Activated naive CD4-positive, alpha-beta T cell treated with anti-CD3 and anti-CD28 coated beads, Interleukin-2, amount 50 U/mL, for 24 hours (primary cell): ENCODE data around the gene KEAP1.
"Not testable (repeated sequence)": the region's sequence is repeated elsewhere in the genome, so short reads cannot be mapped to it uniquely, and the experiment has no call there.

Source experiments
- H3K27ac Mint-ChIP-seq: one replicate; pipeline ENCODE4 v1.8.0; 2021; ENCODE audit warnings: mild to moderate bottlenecking, mixed read lengths
- H3K27me3 Mint-ChIP-seq: one replicate; pipeline ENCODE4 v1.8.0; 2021; ENCODE audit warnings: mixed read lengths
- H3K36me3 Mint-ChIP-seq: one replicate; pipeline ENCODE4 v1.8.0; 2021; ENCODE audit warnings: mixed read lengths
- H3K4me1 Mint-ChIP-seq: one replicate; pipeline ENCODE4 v1.8.0; 2021; ENCODE audit warnings: mixed read lengths
- H3K4me3 Mint-ChIP-seq: one replicate; pipeline ENCODE4 v1.8.0; 2021; ENCODE audit warnings: mild to moderate bottlenecking, mixed read lengths
- H3K9me3 Mint-ChIP-seq: one replicate; pipeline ENCODE4 v1.8.0; 2021; ENCODE audit warnings: mixed read lengths

KEAP1 gene

GRCh38 chr19:10478476-10478875 lies 24.7 kb downstream of the KEAP1 start:
- Mint-ChIP-seq H3K27me3 (no peaks in the 10 kb centered on the region), H3K36me3 (no peaks in the 10 kb centered on the region), H3K4me1 (peaks cover 18% of the 10 kb centered on the region), H3K27ac (no peak overlapping the region), H3K9me3 (no peaks in the 10 kb centered on the region), H3K4me3 (peak overlapping the region; percentile 4)

GRCh38 chr19:10474962-10475451 lies 28.1 kb downstream of the KEAP1 start:
- Mint-ChIP-seq H3K27ac (no peak overlapping the region), H3K4me1 (peaks cover 18% of the 10 kb centered on the region), H3K36me3 (no peaks in the 10 kb centered on the region), H3K27me3 (no peaks in the 10 kb centered on the region), H3K4me3 (no peak overlapping the region), H3K9me3 (no peaks in the 10 kb centered on the region)

DNA sequence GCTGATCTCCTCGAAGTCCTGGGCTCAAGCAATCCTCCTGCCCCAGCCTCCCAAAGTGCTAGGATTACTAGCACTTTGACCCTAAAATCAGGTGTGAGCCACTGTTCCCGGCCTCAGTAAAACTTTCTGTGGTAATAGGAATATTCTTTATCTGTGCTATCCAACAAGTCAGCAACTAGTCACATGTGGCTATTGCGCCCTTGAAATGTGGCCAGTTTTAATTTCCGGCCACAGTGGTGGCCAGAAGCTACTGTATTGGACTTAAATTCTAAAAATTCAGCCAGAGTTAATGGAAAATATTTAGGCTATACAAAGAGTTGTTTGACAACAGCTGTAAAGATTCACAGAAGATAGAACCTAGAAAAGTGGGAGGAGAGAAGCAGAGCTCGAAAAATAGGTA lies 30.0 kb downstream of the KEAP1 start:
- no peak overlapping the region for H3K27ac Mint-ChIP-seq
- peaks cover 3% of the 10 kb centered on the region for H3K4me1 Mint-ChIP-seq
- H3K27me3 Mint-ChIP-seq = no peaks in the 10 kb centered on the region
- no peaks in the 10 kb centered on the region for H3K9me3 Mint-ChIP-seq
- H3K4me3 Mint-ChIP-seq = no peak overlapping the region
- no peaks in the 10 kb centered on the region for H3K36me3 Mint-ChIP-seq

- Mint-ChIP-seq H3K9me3 (no peaks in the 10 kb centered on the region), H3K36me3 (no peaks in the 10 kb centered on the region), H3K4me3 (no peak overlapping the region), H3K4me1 (no peaks in the 10 kb centered on the region), H3K27me3 (no peaks in the 10 kb centered on the region), H3K27ac (no peak overlapping the region)
Observed at GRCh38 chr19:10471909-10472308, 31.2 kb downstream of the KEAP1 start.

GRCh38 chr19:10468133-10468532 lies 35.0 kb downstream of the KEAP1 start:
- Mint-ChIP-seq H3K27ac (no peak overlapping the region), H3K36me3 (no peaks in the 10 kb centered on the region), H3K9me3 (no peaks in the 10 kb centered on the region), H3K27me3 (no peaks in the 10 kb centered on the region), H3K4me1 (no peaks in the 10 kb centered on the region), H3K4me3 (no peak overlapping the region)

DNA sequence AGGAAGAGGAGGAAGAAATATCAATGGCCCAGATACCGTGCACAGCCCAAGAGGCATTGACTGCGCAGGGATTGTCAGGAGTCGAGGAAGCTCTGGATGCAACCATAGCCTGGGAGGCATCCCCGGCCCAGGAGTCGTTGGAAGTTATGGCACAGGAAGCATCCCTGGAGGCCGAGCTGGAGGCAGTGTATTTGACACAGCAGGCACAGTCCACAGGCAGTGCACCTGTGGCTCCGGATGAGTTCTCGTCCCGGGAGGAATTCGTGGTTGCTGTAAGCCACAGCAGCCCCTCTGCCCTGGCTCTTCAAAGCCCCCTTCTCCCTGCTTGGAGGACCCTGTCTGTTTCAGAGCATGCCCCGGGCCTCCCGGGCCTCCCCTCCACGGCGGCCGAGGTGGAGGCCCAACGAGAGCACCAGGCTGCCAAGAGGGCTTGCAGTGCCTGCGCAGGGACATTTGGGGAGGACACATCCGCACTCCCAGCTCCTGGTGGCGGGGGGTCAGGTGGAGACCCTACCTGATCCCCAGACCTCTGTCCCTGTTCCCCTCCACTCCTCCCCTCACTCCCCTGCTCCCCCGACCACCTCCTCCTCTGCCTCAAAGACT lies 36.0 kb downstream of the KEAP1 start:
- no peaks in the 10 kb centered on the region for H3K4me1 Mint-ChIP-seq
- H3K9me3 Mint-ChIP-seq = no peaks in the 10 kb centered on the region
- no peaks in the 10 kb centered on the region for H3K36me3 Mint-ChIP-seq
- H3K27ac Mint-ChIP-seq = peak overlapping the region; percentile 27
- no peaks in the 10 kb centered on the region for H3K27me3 Mint-ChIP-seq
- H3K4me3 Mint-ChIP-seq = no peak overlapping the region

DNA sequence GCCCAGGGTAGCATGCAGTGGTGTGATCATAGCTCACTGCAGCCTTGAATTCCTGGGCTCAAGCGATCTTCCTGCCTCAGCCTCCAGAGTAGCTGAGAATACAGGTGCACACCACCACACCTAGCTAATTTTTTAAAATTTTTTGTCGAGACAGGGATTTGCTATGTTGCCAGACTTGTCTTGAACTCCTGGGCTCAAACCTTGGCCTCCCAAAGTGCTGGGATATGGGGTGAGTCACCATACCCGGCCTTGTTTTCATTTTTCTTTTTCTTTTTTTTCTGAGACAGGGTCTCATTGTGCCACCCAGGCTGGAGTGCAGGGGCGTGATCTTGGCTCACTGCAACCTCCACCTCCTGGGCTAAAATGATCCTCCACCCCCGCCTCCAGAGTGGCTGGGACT lies 38.7 kb downstream of the KEAP1 start:
- Mint-ChIP-seq H3K27me3 (no peaks in the 10 kb centered on the region), H3K27ac (no peak overlapping the region), H3K9me3 (no peaks in the 10 kb centered on the region), H3K4me1 (peaks cover 4% of the 10 kb centered on the region), H3K4me3 (no peak overlapping the region), H3K36me3 (no peaks in the 10 kb centered on the region)

- Mint-ChIP-seq H3K9me3 (no peaks in the 10 kb centered on the region), H3K4me3 (peak overlapping the region; percentile 3), H3K4me1 (peaks cover 4% of the 10 kb centered on the region), H3K27ac (no peak overlapping the region), H3K36me3 (no peaks in the 10 kb centered on the region), H3K27me3 (no peaks in the 10 kb centered on the region)
Observed at GRCh38 chr19:10462557-10462956, 40.6 kb downstream of the KEAP1 start.

DNA sequence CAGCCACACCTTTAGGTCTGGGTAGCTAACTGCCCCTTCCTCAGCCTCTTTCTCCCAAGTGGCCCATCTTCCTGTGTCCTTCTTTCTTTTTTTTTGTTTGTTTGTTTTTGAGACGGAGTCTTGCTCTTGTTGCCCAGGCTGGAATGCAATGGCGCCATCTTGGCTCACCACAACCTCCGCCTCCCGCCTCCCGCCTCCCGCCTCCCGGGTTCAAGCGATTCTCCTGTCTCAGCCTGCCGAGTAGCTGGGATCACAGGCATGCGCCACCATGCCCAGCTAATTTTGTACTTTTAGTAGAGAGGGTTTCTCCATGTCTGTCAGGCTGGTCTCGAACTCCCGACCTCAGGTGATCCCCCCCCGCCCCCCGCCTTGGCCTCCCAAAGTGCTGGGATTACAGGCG lies 41.1 kb downstream of the KEAP1 start:
- H3K9me3 Mint-ChIP-seq, H3K36me3 Mint-ChIP-seq, H3K27ac Mint-ChIP-seq, H3K27me3 Mint-ChIP-seq, H3K4me1 Mint-ChIP-seq: not testable (repeated sequence)
- peak overlapping the region; percentile 55 for H3K4me3 Mint-ChIP-seq

- Mint-ChIP-seq H3K27me3 (no peaks in the 10 kb centered on the region), H3K4me1 (peaks cover 4% of the 10 kb centered on the region), H3K36me3 (no peaks in the 10 kb centered on the region), H3K27ac (no peak overlapping the region), H3K9me3 (no peaks in the 10 kb centered on the region), H3K4me3 (peak overlapping the region; percentile 55)
Observed at GRCh38 chr19:10461047-10461949, 41.9 kb downstream of the KEAP1 start.

- Mint-ChIP-seq H3K27me3 (no peaks in the 10 kb centered on the region), H3K4me3 (peak overlapping the region; percentile 49), H3K4me1 (peaks cover 4% of the 10 kb centered on the region), H3K27ac (no peak overlapping the region), H3K9me3 (no peaks in the 10 kb centered on the region), H3K36me3 (no peaks in the 10 kb centered on the region)
Observed at GRCh38 chr19:10460714-10461046, 42.5 kb downstream of the KEAP1 start.

GRCh38 chr19:10458733-10459132 lies 44.4 kb downstream of the KEAP1 start:
- H3K27ac Mint-ChIP-seq, H3K4me1 Mint-ChIP-seq, H3K27me3 Mint-ChIP-seq, H3K4me3 Mint-ChIP-seq, H3K9me3 Mint-ChIP-seq, H3K36me3 Mint-ChIP-seq: not testable (repeated sequence)

DNA sequence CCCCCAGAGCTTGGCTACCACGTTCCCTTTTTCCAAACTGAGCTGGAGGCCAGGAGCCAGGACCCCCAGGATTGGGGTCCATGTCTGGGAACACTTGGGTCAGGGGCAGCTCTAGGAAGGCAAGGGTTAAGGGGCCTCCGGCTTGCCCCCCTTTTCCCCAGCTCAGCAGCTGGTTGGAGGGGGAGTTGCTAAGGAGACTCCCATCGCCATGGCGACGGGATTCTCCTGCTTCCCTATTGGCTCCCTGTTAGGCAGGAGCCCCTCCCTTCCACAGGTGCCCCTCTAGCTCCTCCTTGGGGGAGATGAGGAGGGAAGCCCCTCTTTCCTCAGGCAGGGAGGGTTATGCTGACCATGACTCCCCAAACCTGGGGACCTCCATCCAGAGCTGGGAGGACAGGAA lies 48.9 kb downstream of the KEAP1 start:
- Mint-ChIP-seq H3K4me1 (no peaks in the 10 kb centered on the region), H3K4me3 (no peak overlapping the region), H3K9me3 (no peaks in the 10 kb centered on the region), H3K27ac (no peak overlapping the region), H3K27me3 (peaks cover 2% of the 10 kb centered on the region), H3K36me3 (no peaks in the 10 kb centered on the region)

- Mint-ChIP-seq H3K36me3 (no peaks in the 10 kb centered on the region), H3K4me3 (no peak overlapping the region), H3K9me3 (no peaks in the 10 kb centered on the region), H3K4me1 (no peaks in the 10 kb centered on the region), H3K27me3 (peaks cover 2% of the 10 kb centered on the region), H3K27ac (no peak overlapping the region)
Observed at GRCh38 chr19:10453852-10454251, 49.3 kb downstream of the KEAP1 start.

DNA sequence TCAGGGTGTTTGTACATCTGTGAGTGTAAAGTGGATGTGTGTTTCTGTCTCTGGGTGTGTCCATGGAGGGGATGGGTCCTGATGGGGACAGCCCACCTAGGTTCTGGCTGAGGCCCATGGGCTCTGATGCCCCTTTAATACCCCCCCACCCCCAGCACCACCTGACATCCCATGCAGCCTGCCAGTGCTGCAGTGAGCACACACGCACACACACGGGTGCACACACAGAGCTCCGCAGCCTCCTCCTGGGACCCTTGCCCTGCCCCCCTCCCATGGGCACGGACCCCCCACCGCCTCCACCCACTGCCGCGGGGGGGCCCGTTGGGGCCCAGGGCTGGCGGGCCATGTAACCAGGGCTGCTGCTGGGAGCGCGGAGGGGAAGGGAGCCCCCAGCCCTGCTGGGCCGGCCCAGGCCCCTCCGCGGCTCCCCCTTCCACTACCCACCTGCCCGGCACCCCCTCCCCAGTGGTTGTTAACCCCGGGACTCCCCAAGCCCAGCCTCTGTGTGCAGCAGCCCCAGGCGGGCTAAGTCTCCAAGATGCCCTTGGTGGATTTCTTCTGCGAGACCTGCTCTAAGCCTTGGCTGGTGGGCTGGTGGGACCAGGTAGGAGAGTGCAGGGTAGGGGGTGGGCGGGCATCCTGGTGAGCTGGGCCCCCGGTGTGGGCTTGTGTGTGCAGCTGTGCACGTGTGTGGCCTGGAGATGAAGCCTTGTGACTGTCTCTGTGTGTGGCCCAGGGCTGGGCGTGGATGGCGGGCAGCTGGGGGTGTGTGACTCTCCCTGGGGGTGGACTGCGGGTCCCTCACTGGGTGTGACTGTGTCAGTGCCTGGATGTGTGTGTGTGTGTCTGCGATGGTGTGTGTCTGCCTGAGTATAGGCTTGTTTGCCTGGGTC lies 50.2 kb downstream of the KEAP1 start:
- Mint-ChIP-seq H3K27me3 (peaks cover 2% of the 10 kb centered on the region), H3K4me3 (no peak overlapping the region), H3K4me1 (no peaks in the 10 kb centered on the region), H3K27ac (no peak overlapping the region), H3K36me3 (no peaks in the 10 kb centered on the region), H3K9me3 (no peaks in the 10 kb centered on the region)
